ENCODE data around the gene DUSP1.
A peak's percentile ranks its signal among the peaks of the same experiment; 100 is the strongest.
"Not testable (repeated sequence)": the region's sequence is repeated elsewhere in the genome, so short reads cannot be mapped to it uniquely, and the experiment has no call there.

Gene DUSP1

DNA sequence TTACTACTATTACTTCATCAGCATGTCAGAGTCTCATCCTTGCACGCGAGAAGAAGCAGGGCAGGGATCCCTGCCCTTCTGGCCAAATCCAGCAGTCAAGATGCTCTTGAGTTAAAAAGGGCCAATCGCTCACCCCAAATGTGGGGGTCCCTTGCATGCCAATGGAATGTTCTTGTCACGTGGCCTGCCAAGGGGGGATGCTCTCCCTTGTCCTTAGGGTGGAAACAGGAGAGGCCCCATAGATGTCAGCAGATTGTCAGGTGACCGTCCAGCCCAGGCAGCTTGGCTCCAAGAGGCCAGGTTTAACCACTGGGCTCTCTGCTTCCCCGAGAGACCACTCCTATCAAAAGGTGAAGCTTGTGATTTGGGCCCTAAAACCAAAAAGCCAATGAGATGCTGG lies 25.3 kb upstream of the DUSP1 start:
- DNase-seq, result no peak

DNA sequence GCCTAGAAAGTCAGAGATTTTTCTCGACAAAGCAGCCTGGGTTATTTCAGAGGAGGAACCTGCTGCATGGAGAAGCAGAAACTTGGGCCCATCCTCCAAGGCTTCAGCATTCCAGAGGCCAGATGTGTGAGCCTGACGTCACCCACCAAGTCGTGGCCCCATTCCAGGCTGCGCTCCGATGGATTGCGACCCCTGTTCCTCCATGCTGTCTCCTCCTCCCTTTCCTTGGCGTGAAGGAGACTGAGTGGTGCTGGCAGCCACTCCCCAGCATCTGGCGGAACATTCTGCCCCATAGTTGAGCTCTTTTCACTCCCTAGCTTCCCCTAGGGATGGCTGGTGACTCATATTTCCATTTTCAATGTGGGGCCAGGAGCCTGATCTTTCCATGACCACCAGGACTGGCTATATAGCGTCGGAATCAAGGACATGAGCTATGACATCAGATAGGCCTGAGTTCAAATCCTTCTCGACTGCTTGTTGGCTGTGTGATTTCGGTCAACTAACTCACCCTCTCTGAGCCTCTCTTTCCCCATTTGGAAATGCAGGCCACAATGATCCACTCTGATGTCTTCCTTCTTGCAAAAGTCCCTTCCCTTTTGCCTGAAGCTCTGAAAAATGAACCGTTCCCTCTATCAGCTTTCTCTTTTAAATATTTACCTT lies 24.5 kb upstream of the DUSP1 start:
- DNase-seq, result no peak

- peak in 1 of 2 donors; percentile 66 for DNase-seq
These were observed 22.8 kb upstream of the DUSP1 start for GRCh38 chr5:172793577-172794488.

DNA sequence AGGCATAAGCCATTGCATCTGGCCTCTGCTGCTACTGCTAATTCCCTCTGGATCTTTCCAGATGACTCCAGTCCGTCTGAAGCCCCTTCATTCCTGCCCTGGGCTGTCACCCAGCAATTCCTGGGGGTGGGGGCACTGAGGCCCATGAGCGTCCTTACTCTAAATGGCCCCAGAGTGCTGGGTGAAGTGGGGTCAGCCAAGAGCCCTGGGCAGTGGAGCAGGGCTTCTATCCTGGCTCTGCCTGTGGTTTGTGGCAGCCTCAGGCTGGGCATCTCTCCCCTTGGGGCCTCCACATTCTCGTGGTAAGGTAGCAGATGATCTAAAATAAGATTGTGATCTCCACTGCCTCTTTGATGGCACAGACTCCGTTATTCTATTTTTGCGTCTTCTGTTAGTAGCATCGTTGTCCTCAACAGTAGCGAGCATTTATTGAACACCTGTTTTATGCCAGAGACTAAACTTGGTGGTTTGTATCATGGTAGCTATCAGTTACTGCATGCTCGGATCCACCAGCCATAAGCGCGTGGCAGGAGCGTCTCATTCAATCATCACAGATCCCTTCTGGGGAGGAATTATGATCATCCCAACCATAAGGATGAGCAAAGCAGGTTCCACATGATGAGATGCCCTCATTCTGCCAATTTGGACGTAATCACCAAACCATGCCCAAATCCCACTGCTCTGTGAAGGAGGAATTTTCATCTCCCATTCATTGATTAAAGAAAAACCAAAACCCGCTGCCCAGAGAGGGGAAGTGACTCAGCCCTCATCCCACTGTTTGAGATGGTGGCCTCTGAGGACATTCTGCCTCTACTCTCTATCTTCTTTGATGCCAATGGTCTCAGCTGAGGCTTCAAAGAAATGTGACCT lies 21.9 kb upstream of the DUSP1 start:
- DNase-seq, result no peak

DNA sequence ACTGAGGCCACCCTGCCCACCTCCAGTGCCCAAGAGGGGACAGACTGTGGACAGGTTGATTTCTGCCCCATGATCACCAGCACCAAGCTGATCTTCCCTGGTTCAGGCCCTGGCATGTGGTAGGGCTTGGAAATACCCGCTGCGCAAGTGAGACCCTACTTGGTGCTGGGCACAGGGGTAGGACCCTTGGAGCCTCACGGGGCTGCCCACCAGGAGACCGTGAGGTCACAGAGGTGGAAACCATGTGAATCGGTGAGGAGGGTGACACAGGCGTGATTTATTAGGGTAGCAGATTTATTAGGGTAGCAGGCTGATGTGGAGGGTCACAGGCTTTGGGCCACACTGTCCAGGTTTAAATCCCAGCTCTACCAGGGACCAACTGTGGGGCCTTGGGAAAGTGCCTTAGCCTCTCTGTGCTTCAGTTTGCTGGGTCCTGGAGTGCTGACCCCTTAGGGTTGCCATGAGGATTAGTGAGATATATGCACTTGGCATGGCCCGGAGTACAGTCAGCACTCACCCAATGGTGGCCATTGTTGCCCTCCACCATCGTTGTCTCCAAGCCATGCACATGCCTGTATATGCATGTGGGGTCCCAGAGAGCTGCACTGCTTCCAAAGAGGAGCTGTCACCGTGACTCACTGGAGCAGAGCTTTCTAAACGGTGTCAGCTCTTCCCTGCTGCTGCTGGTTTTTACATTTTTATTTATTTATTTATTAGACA lies 20.9 kb upstream of the DUSP1 start:
- DNase-seq, result no peak

- no peak for DNase-seq
These were observed 20.3 kb upstream of the DUSP1 start for GRCh38 chr5:172791286-172791685.

GRCh38 chr5:172790496-172790889 lies 19.5 kb upstream of the DUSP1 start:
- DNase-seq, result no peak

DNA sequence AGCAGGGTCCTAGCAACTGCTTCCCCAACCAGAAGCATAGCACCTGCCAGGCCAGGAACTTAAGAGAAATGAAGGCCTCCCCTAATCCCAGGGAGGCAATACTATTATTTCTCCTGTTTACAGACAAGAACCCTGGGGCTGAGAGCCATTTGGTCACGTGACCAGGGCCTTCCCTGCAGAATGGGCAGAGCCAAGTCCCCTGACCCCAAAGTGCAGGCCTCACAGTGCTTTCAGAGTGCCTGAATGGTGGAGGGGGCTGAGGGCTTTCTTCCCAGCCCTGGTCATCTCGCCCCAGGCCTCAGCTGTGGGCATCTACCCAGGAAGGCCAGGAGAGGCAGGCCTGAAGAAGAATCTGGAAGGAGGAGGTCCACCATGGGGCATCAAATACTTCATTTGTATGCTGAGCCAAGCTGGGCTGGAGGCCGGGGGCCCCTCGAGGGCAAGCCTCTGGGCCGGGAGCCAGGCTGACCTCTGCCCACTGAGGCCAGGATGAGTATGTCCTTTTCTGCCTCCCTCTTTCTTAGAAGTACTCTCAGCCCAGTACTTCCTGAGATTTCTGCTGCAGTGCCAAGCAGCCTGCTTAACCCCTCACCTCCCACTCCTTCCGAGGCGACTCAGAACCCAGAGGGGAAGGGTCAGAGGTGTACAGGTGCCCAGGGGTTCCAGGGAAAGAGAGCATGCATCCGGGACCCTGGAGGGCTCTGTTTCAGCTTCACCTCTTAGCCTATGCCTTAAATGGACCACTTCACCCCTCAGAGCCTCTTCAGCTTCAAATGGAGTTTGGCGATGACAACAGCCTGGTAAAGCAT lies 18.9 kb upstream of the DUSP1 start:
- no peak for DNase-seq

- DNase-seq, result peak in 1 of 2 donors; percentile 65
These were observed 18.0 kb upstream of the DUSP1 start for GRCh38 chr5:172788771-172789686.

GRCh38 chr5:172787538-172787937 lies 16.5 kb upstream of the DUSP1 start:
- DNase-seq, result not testable (repeated sequence)

- DNase-seq, result no peak
These were observed 15.9 kb upstream of the DUSP1 start for GRCh38 chr5:172786736-172787462.

GRCh38 chr5:172785429-172786088 lies 14.6 kb upstream of the DUSP1 start:
- DNase-seq, result no peak

DNA sequence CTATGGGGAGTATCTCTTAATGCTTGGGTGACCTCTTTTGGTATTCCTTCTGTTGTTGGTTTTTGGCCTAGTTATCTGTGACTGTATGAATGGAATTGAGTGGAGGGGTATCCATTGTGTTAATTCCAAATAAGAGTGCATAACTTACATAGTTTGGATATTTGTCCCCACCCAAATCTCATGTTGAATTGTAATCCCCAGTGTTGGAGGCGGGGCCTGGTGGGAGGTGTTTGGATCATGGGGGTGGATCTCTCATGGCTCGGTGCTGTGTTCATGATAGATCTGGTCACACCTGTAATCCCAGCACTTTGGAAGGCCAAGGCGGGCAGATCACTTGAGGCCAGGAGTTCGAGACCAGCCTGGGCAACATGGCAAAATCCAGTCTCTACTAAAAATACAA lies 13.2 kb upstream of the DUSP1 start:
- not testable (repeated sequence) for DNase-seq

- DNase-seq, result not testable (repeated sequence)
These were observed 12.3 kb upstream of the DUSP1 start for GRCh38 chr5:172783319-172783718.

DNA sequence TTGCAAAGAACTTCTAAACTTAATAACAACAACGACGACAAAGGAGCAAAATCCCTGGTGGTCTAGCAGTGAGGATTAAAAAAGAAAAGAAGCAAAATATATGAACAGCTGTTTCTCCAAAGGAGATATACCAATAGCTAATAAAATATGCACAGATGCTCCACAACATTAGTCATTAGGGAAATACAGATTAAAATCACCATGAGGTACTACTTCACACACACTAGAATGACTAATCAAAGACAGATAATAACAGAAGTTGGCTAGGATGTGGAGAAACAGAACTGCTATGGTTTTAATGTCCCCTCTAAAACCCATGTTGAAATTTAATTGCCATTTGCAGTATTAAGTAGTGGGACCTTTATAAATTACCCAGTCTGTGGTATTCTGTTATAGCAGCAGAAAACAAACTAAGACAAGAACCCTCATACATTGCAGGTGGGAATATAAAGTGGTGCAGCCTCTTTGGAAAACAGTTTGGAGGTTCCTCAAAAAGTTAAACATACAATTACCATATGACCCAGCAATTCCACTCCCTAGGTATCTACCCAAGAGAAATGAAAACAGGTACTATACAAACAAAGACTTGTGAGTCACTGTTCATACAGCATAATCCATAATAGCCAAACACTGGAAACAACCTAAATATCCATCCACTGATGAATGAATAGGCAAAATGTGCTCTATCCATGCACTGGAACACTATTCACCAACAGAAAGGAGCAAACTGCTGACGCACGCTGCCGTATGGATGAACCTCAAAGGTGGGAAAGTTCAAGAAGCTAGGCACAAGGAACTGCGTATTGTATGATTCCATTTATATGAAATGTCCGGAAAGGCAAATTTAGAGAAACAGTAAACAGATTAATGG lies 11.4 kb upstream of the DUSP1 start:
- DNase-seq, result no peak

- DNase-seq, result no peak
These were observed 8.8 kb upstream of the DUSP1 start for GRCh38 chr5:172779691-172780341.

All from CD4-positive, alpha-beta T cell treated with Interleukin-4 for 1 hour (primary cell).